PC-9 (cell line): Measurements from ENCODE around the gene HTRA3.

Experiments used
- CTCF ChIP-seq: fragments of 200-600 bp; sonication (generic); conservative IDR thresholded peaks from 2 replicates; pipeline ENCODE4 v1.6.1; 2017; ENCODE audit warnings: mixed run types, antibody characterized with exemption, mild to moderate bottlenecking, moderate library complexity
- EZH2 ChIP-seq: fragments of 200-600 bp; sonication (generic); IDR thresholded peaks from 2 replicates; pipeline ENCODE4 v1.8.0; 2017; ENCODE audit warnings: antibody characterized with exemption, low read depth

GRCh38 chr4:8283161-8283560 is 13.6 kb downstream of the HTRA3 start:
- no peak for TF ChIP-seq CTCF
- TF ChIP-seq EZH2, result no peak
